H1 (cell line): Measurements from ENCODE around the gene KRT80. TPM values are rescaled to one million over a fixed set of nuclear protein-coding genes. Genes with fewer than 3 reads are reported as not detected.

Experiments used
- NRF1 ChIP-seq: IDR thresholded peaks from 2 replicates; pipeline ENCODE4 v1.6.1; 2011; ENCODE audit warnings: mild to moderate bottlenecking, low read depth, low read length, improper control_type of control experiment
- RNF2 ChIP-seq: fragments of 200-900, 300-1000 bp; sonication (generic); IDR thresholded peaks from 2 replicates; pipeline ENCODE4 v1.7.1; 2016; ENCODE audit warnings: borderline replicate concordance, low read depth, mild to moderate bottlenecking, antibody characterized with exemption, low read length; ENCODE audit not compliant: poor library complexity, severe bottlenecking; ENCODE audit errors: missing control alignments
- SAP30 ChIP-seq: fragments of 300-600 bp; sonication (generic); IDR thresholded peaks from 2 replicates; pipeline ENCODE4 v1.7.1; 2012; ENCODE audit warnings: low read length, moderate library complexity, mild to moderate bottlenecking, inconsistent platforms; ENCODE audit not compliant: insufficient read depth, insufficient replicate concordance
- polyA plus RNA-seq, 7 experiments: library from polyadenylated mRNA; depleted of rRNA in 3 of 7; stranded (reverse) in 5 of 7; unstranded in 2 of 7; fragments of >200 nt in 5 of 7; fragments of 200-250 nt in 2 of 7; gene quantifications; 1 replicate in 5 of 7; 2 replicates in 1 of 7; 4 replicates in 1 of 7; pipeline versions ENCODE4 v1.2.1 to v1.2.3, GENCODE V29; 2011 to 2013; ENCODE audit warnings: missing spikeins in 2 of 7, mixed read lengths in 2 of 7
- total RNA-seq: library from RNA; stranded (reverse); fragmentation: NEBNext Ultra II Directional; extraction: Animal tissue kit (Norgen Biotek cat#: 25700); gene quantifications from 2 replicates; pipeline ENCODE4 v1.2.1, GENCODE V29; 2021

KRT80 gene
- total and polyA plus RNA-seq, 2 of the 8 experiments (the other 6 are each of a cell fraction or from before 2014, with no cell fraction given): 0.05 TPM; not detected in 1

GRCh38 chr12:52231305-52232202 lies 39.7 kb upstream of the KRT80 start (continued):
- TF ChIP-seq SAP30 (no peak), NRF1 (no peak), RNF2 (no peak)
- TF ChIP-seq, all 59 proteins: peak for 0
